Measurements from ENCODE around the gene ACP6. TPM values are rescaled to one million over a fixed set of nuclear protein-coding genes. Genes with fewer than 3 reads are reported as not detected.
A peak's percentile ranks its signal among the peaks of the same experiment; 100 is the strongest.

Gene ACP6
- total and polyA plus RNA-seq, 2 of the 13 experiments (the other 11 are each of a cell fraction or from before 2014, with no cell fraction given) = 18.1 to 33.7 TPM

DNA sequence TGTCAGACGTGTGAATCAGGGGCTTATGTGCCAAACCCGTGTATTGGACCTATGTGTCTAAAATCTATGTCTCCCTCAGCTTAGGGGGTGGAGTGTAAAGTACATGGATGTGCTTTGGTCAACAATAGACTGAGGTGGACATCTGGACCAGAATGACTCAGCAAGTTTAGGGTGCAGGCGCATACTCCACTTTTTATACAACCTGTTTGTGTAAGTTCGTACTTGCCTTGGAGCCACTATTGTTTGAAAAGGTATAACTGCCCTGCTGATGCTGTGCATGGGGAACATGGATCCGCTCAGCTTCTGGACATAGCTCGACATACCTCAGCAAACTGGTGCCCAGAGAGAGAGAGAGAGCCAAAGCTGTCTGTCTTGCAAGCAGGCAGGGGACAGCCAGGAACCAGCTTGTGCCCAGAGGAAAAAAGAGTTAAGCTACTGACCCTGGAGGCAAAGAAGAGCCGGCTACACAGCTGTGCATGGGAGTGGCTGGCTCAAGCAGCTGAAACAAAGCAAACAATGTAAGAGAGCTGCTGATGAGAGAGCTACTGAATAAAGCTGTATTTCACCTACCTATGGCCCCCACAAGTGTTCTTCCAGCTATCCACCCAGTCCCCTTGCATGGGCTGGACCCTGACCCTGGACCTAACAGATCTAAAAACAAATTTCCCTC lies 48.8 kb upstream of the ACP6 start (continued):
- TF ChIP-seq SOX6 (IDR thresholded peaks at IDR 0.05) (no peak), SOX6 (CRISPR knock-in tag; IDR thresholded peaks at IDR 0.05) (peak; percentile 49), NR2F6 (IDR thresholded peaks at IDR 0.05) (no peak), NR2F6 (CRISPR knock-in tag; IDR thresholded peaks at IDR 0.05) (no peak), DRAP1 (CRISPR knock-in tag; IDR thresholded peaks at IDR 0.05) (no peak), RFX1 (IDR thresholded peaks at IDR 0.05) (no peak), SOX13 (IDR thresholded peaks at IDR 0.05) (no peak), SOX13 (CRISPR knock-in tag; conservative IDR thresholded peaks at IDR 0.05 in 1 of 2, IDR thresholded peaks at IDR 0.05 in 1 of 2) (0 out of 4 replicates have a peak, but pooled peaks of 1 of the 2 experiments have one; percentile 16), SAP130 (CRISPR knock-in tag; IDR thresholded peaks at IDR 0.05; ENCODE audit: low read depth) (0 out of 2 replicates have a peak, but pooled peaks have one; percentile 17), AGO1 (IDR thresholded peaks at IDR 0.05; ENCODE audit: low read depth, low read length, poor library complexity, severe bottlenecking) (no peak), ZNF709 (CRISPR knock-in tag; IDR thresholded peaks at IDR 0.05) (no peak), MAFF (IDR thresholded peaks at IDR 0.05; ENCODE audit: low read depth, low read length) (peak; percentile 80), NFE2 (CRISPR knock-in tag; IDR thresholded peaks at IDR 0.05) (peak; percentile 87), ZSCAN31 (CRISPR knock-in tag; IDR thresholded peaks at IDR 0.05; ENCODE audit: low read depth) (peak; percentile 99), TRIM24 (CRISPR knock-in tag; IDR thresholded peaks at IDR 0.05) (no peak), ZNF589 (CRISPR knock-in tag; conservative IDR thresholded peaks at IDR 0.05) (no peak)
- TF ChIP-seq, protein P1, sequence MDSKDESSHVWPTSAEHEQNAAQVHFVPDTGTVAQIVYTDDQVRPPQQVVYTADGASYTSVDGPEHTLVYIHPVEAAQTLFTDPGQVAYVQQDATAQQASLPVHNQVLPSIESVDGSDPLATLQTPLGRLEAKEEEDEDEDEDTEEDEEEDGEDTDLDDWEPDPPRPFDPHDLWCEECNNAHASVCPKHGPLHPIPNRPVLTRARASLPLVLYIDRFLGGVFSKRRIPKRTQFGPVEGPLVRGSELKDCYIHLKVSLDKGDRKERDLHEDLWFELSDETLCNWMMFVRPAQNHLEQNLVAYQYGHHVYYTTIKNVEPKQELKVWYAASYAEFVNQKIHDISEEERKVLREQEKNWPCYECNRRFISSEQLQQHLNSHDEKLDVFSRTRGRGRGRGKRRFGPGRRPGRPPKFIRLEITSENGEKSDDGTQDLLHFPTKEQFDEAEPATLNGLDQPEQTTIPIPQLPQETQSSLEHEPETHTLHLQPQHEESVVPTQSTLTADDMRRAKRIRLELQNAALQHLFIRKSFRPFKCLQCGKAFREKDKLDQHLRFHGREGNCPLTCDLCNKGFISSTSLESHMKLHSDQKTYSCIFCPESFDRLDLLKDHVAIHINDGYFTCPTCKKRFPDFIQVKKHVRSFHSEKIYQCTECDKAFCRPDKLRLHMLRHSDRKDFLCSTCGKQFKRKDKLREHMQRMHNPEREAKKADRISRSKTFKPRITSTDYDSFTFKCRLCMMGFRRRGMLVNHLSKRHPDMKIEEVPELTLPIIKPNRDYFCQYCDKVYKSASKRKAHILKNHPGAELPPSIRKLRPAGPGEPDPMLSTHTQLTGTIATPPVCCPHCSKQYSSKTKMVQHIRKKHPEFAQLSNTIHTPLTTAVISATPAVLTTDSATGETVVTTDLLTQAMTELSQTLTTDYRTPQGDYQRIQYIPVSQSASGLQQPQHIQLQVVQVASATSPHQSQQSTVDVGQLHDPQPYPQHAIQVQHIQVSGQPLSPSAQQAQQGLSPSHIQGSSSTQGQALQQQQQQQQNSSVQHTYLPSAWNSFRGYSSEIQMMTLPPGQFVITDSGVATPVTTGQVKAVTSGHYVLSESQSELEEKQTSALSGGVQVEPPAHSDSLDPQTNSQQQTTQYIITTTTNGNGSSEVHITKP (CRISPR knock-in tag; IDR thresholded peaks at IDR 0.05; ENCODE audit: low read depth) = no peak
- TF ChIP-seq, protein P2, sequence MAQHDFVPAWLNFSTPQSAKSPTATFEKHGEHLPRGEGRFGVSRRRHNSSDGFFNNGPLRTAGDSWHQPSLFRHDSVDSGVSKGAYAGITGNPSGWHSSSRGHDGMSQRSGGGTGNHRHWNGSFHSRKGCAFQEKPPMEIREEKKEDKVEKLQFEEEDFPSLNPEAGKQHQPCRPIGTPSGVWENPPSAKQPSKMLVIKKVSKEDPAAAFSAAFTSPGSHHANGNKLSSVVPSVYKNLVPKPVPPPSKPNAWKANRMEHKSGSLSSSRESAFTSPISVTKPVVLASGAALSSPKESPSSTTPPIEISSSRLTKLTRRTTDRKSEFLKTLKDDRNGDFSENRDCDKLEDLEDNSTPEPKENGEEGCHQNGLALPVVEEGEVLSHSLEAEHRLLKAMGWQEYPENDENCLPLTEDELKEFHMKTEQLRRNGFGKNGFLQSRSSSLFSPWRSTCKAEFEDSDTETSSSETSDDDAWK (CRISPR knock-in tag; IDR thresholded peaks at IDR 0.05) = no peak
